Smooth muscle cell (in vitro differentiated cells): ENCODE data around the gene ENDOU. TPM values are rescaled to one million over a fixed set of nuclear protein-coding genes. Genes with fewer than 3 reads are reported as not detected.

Experiments used
- DNase-seq: peaks from one replicate; lab custom pipeline; 2025; ENCODE audit not compliant: unreplicated experiment; lab: John Stamatoyannopoulos, UW
- H2AFZ ChIP-seq: fragments of 200-600 bp; sonication (generic); 2 replicates; pipeline ENCODE4 v1.6.0; 2016; ENCODE audit warnings: antibody characterized with exemption, low read depth, mild to moderate bottlenecking
- H3F3A ChIP-seq: fragments of 200-600 bp; sonication (generic); 2 replicates; pipeline ENCODE4 v1.6.0; 2017; ENCODE audit warnings: antibody characterized with exemption, low read depth
- H3K27ac ChIP-seq: fragments of 200-600 bp; sonication (generic); 2 replicates; pipeline ENCODE4 v1.5.1; 2016; ENCODE audit warnings: low read depth, mild to moderate bottlenecking
- H3K27me3 ChIP-seq: fragments of 200-600 bp; sonication (generic); 2 replicates; pipeline ENCODE4 v1.6.1; 2016; ENCODE audit warnings: low read depth, mild to moderate bottlenecking
- H3K36me3 ChIP-seq: fragments of 200-600 bp; sonication (generic); 2 replicates; pipeline ENCODE4 v1.5.1; 2016; ENCODE audit warnings: low read depth
- H3K4me1 ChIP-seq: fragments of 200-600 bp; sonication (generic); 2 replicates; pipeline ENCODE4 v1.5.1; 2016; ENCODE audit warnings: low read depth
- H3K4me2 ChIP-seq: fragments of 200-600 bp; sonication (generic); 2 replicates; pipeline ENCODE4 v1.6.0; 2016; ENCODE audit warnings: mild to moderate bottlenecking
- H3K4me3 ChIP-seq: fragments of 200-600 bp; sonication (generic); 2 replicates; pipeline ENCODE4 v1.5.1; 2016; ENCODE audit warnings: mild to moderate bottlenecking
- H3K79me2 ChIP-seq: fragments of 200-600 bp; sonication (generic); 2 replicates; pipeline ENCODE4 v1.6.0; 2016; ENCODE audit warnings: low read depth, mild to moderate bottlenecking
- H3K9ac ChIP-seq: fragments of 200-600 bp; sonication (generic); 2 replicates; pipeline ENCODE4 v1.6.0; 2016; ENCODE audit warnings: low read depth
- H3K9me3 ChIP-seq: fragments of 200-600 bp; sonication (generic); replicated peaks from 2 replicates; pipeline ENCODE4 v1.5.1; 2016; ENCODE audit warnings: low read depth
- H4K20me1 ChIP-seq: fragments of 200-600 bp; sonication (generic); 2 replicates; pipeline ENCODE4 v1.6.0; 2016; ENCODE audit warnings: low read depth
- CTCF ChIP-seq: fragments of 200-600 bp; sonication (generic); IDR thresholded peaks from 2 replicates; pipeline ENCODE4 v1.5.1; 2017; ENCODE audit warnings: borderline replicate concordance, mild to moderate bottlenecking, antibody characterized with exemption; ENCODE audit not compliant: insufficient read depth, poor library complexity, severe bottlenecking
- WGBS: methylation state at CpG from one replicate; pipeline ENCODE4 v1.1.7; 2016; ENCODE audit warnings: low lambda C conversion rate; 5-methylcytosine and 5-hydroxymethylcytosine counted together
- polyA plus RNA-seq: library from polyadenylated mRNA; unstranded; fragments of >200 nt; fragmentation: Nextera tagmentation; extraction: Ambion mirVana; gene quantifications from 2 replicates; pipeline ENCODE4 v1.2.1, GENCODE V29; 2016
- total RNA-seq: library from RNA; depleted of rRNA; stranded (reverse); fragments of >200 nt; gene quantifications from 2 replicates; pipeline ENCODE4 v1.2.3, GENCODE V29; 2014

ENDOU gene
- total and polyA plus RNA-seq, 2 experiments from 2014 or later, result 0.47 to 5.1 TPM

GRCh38 chr12:47735649-47736048, 10.4 kb upstream of the ENDOU start:
- no peaks in the 10 kb centered on the region for H3K9me3 ChIP-seq
- 79% methylated on average over 11 of the region's 11 CpGs for WGBS
- no peak overlapping the region for H3K4me3 ChIP-seq
- no peak for DNase-seq
- no peaks in the 10 kb centered on the region for H3K36me3 ChIP-seq
- peaks cover 11% of the 10 kb centered on the region for H3K4me1 ChIP-seq
- H2AFZ ChIP-seq, result no peak overlapping the region
- no peaks in the 10 kb centered on the region for H3K79me2 ChIP-seq
- no peak overlapping the region for H3K4me2 ChIP-seq
- no peaks in the 10 kb centered on the region for H4K20me1 ChIP-seq
- no peak for TF ChIP-seq CTCF
- H3K9ac ChIP-seq, result no peak overlapping the region
- no peaks in the 10 kb centered on the region for H3F3A ChIP-seq
- H3K27ac ChIP-seq, result no peak overlapping the region
- H3K27me3 ChIP-seq, result no peaks in the 10 kb centered on the region

GRCh38 chr12:47734725-47735480, 9.6 kb upstream of the ENDOU start:
- Histone ChIP-seq H3K79me2 (no peaks in the 10 kb centered on the region), H3K27me3 (no peaks in the 10 kb centered on the region), H4K20me1 (no peaks in the 10 kb centered on the region), H3K4me3 (no peak overlapping the region), H2AFZ (no peak overlapping the region), H3K36me3 (no peaks in the 10 kb centered on the region), H3F3A (no peaks in the 10 kb centered on the region), H3K4me1 (peaks cover 11% of the 10 kb centered on the region), H3K9me3 (no peaks in the 10 kb centered on the region), H3K27ac (no peak overlapping the region), H3K4me2 (no peak overlapping the region), H3K9ac (no peak overlapping the region)
- WGBS, result 68% methylated on average over 11 of the region's 12 CpGs
- no peak for DNase-seq
- no peak for TF ChIP-seq CTCF

GRCh38 chr12:47733142-47733541, 7.9 kb upstream of the ENDOU start:
- Histone ChIP-seq H3K4me3 (no peak overlapping the region), H3K79me2 (no peaks in the 10 kb centered on the region), H3K9me3 (no peaks in the 10 kb centered on the region), H2AFZ (no peak overlapping the region), H4K20me1 (no peaks in the 10 kb centered on the region), H3K27ac (no peak overlapping the region), H3F3A (no peaks in the 10 kb centered on the region), H3K4me1 (peaks cover 11% of the 10 kb centered on the region), H3K4me2 (no peak overlapping the region), H3K9ac (no peak overlapping the region), H3K27me3 (no peaks in the 10 kb centered on the region), H3K36me3 (no peaks in the 10 kb centered on the region)
- WGBS, result 83% methylated on average over 4 of the region's 4 CpGs
- no peak for DNase-seq
- no peak for TF ChIP-seq CTCF

GRCh38 chr12:47732504-47732903, 7.2 kb upstream of the ENDOU start:
- Histone ChIP-seq H4K20me1 (no peaks in the 10 kb centered on the region), H3K79me2 (no peaks in the 10 kb centered on the region), H2AFZ (no peak overlapping the region), H3K36me3 (no peaks in the 10 kb centered on the region), H3K4me3 (no peak overlapping the region), H3K4me1 (peaks cover 11% of the 10 kb centered on the region), H3F3A (no peaks in the 10 kb centered on the region), H3K4me2 (no peak overlapping the region), H3K9me3 (no peaks in the 10 kb centered on the region), H3K27ac (no peak overlapping the region), H3K9ac (no peak overlapping the region), H3K27me3 (no peaks in the 10 kb centered on the region)
- TF ChIP-seq CTCF, result no peak
- 90% methylated on average over 2 of the region's 2 CpGs for WGBS
- DNase-seq, result no peak
